ENCODE measurements around the gene OTOS. TPM values are rescaled to one million over a fixed set of nuclear protein-coding genes. Genes with fewer than 3 reads are reported as not detected.

The OTOS gene
- total RNA-seq, 1 donor from 2014 or later, result not detected

GRCh38 chr2:240109386-240109785, 31.1 kb downstream of the OTOS start:
- Histone ChIP-seq H3K27ac (no peak overlapping the region), H3K36me3 (no peaks in the 10 kb centered on the region), H3K27me3 (no peaks in the 10 kb centered on the region), H3K4me1 (no peaks in the 10 kb centered on the region), H3K9me3 (no peaks in the 10 kb centered on the region), H3K4me3 (no peak overlapping the region)
- intact Hi-C loops (cut with DNase I), result no loop called here
- no peak for TF ChIP-seq CTCF (IDR thresholded peaks at IDR 0.05)
- no peak for DNase-seq (ENCODE audit: low spot score in 2 of 2)

- TF ChIP-seq CTCF (IDR thresholded peaks at IDR 0.05), result no peak
- no peak overlapping the region for H3K4me3 ChIP-seq
- DNase-seq (ENCODE audit: low spot score in 2 of 2), result no peak
- H3K9me3 ChIP-seq, result no peaks in the 10 kb centered on the region
- H3K36me3 ChIP-seq, result no peaks in the 10 kb centered on the region
- H3K4me1 ChIP-seq, result no peaks in the 10 kb centered on the region
- intact Hi-C loops (cut with DNase I), result no loop called here
- H3K27me3 ChIP-seq, result no peaks in the 10 kb centered on the region
- H3K27ac ChIP-seq, result no peak overlapping the region
Observed at GRCh38 chr2:240107477-240107796, 33.0 kb downstream of the OTOS start.

- Histone ChIP-seq H3K9me3 (no peaks in the 10 kb centered on the region), H3K4me3 (no peak overlapping the region), H3K27me3 (no peaks in the 10 kb centered on the region), H3K4me1 (no peaks in the 10 kb centered on the region), H3K27ac (no peak overlapping the region), H3K36me3 (no peaks in the 10 kb centered on the region)
- intact Hi-C loops (cut with DNase I), result no loop called here
- DNase-seq (ENCODE audit: low spot score in 2 of 2), result no peak
- no peak for TF ChIP-seq CTCF (IDR thresholded peaks at IDR 0.05)
Observed at GRCh38 chr2:240106765-240107476, 33.5 kb downstream of the OTOS start.

GRCh38 chr2:240105982-240106381, 34.5 kb downstream of the OTOS start:
- no peaks in the 10 kb centered on the region for H3K4me1 ChIP-seq
- H3K9me3 ChIP-seq, result no peaks in the 10 kb centered on the region
- DNase-seq (ENCODE audit: low spot score in 2 of 2), result no peak
- H3K36me3 ChIP-seq, result no peaks in the 10 kb centered on the region
- no peak overlapping the region for H3K27ac ChIP-seq
- H3K27me3 ChIP-seq, result no peaks in the 10 kb centered on the region
- intact Hi-C loops (cut with DNase I), result no loop called here
- TF ChIP-seq CTCF (IDR thresholded peaks at IDR 0.05), result no peak
- H3K4me3 ChIP-seq, result no peak overlapping the region

- Histone ChIP-seq H3K9me3 (no peaks in the 10 kb centered on the region), H3K27me3 (no peaks in the 10 kb centered on the region), H3K4me1 (no peaks in the 10 kb centered on the region), H3K27ac (no peak overlapping the region), H3K36me3 (no peaks in the 10 kb centered on the region), H3K4me3 (no peak overlapping the region)
- no peak for DNase-seq (ENCODE audit: low spot score in 2 of 2)
- intact Hi-C loops (cut with DNase I), result no loop called here
- no peak for TF ChIP-seq CTCF (IDR thresholded peaks at IDR 0.05)
Observed at GRCh38 chr2:240103136-240103535, 37.3 kb downstream of the OTOS start.

- no peaks in the 10 kb centered on the region for H3K36me3 ChIP-seq
- H3K4me3 ChIP-seq, result no peak overlapping the region
- no peaks in the 10 kb centered on the region for H3K4me1 ChIP-seq
- TF ChIP-seq CTCF (IDR thresholded peaks at IDR 0.05), result no peak
- no peak overlapping the region for H3K27ac ChIP-seq
- DNase-seq (ENCODE audit: low spot score in 2 of 2), result no peak
- intact Hi-C loops (cut with DNase I), result no loop called here
- peaks cover 16% of the 10 kb centered on the region for H3K27me3 ChIP-seq
- peaks cover 0 to 9% of the 10 kb centered on the region in 2 donors for H3K9me3 ChIP-seq
Observed at GRCh38 chr2:240098349-240098748, 42.1 kb downstream of the OTOS start.
